ENCODE measurements around the gene PSME3IP1.

DNA sequence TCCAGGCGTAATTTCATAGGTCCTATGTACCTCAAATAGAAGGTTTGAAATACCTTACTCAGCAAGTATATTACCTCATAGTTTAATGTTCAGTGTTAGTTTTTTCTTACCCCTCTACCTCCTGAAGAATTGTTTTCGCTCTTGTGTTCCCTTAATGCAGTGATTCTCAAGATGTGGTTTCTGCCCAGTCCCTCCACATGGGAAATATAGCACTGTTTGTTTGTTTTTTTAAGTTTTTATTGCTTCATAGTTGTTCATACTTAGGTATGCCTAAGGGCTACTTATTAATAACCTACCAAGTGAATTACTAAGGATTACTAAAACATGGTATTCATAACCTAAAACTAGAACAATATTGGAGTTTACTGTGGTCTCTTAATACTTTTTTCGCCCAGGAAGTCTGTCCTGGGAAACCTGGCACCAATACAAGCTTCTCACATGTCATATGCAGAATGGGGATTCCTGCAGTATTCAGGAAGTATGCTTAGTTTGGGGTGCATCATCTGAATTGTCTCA lies 5.3 kb upstream of the PSME3IP1 start:
- TF ChIP-seq, protein P1, sequence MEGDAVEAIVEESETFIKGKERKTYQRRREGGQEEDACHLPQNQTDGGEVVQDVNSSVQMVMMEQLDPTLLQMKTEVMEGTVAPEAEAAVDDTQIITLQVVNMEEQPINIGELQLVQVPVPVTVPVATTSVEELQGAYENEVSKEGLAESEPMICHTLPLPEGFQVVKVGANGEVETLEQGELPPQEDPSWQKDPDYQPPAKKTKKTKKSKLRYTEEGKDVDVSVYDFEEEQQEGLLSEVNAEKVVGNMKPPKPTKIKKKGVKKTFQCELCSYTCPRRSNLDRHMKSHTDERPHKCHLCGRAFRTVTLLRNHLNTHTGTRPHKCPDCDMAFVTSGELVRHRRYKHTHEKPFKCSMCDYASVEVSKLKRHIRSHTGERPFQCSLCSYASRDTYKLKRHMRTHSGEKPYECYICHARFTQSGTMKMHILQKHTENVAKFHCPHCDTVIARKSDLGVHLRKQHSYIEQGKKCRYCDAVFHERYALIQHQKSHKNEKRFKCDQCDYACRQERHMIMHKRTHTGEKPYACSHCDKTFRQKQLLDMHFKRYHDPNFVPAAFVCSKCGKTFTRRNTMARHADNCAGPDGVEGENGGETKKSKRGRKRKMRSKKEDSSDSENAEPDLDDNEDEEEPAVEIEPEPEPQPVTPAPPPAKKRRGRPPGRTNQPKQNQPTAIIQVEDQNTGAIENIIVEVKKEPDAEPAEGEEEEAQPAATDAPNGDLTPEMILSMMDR (IDR thresholded peaks at IDR 0.05): no peak
- TF ChIP-seq POLR2A (IDR thresholded peaks at IDR 0.05): no peak
